ENCODE results near the gene MACROD2. TPM values are rescaled to one million over a fixed set of nuclear protein-coding genes. Genes with fewer than 3 reads are reported as not detected.

MACROD2 gene
- polyA plus RNA-seq, 1 donor = 5.4 TPM

- Histone ChIP-seq H3K27me3 (ENCODE audit: control insufficient read depth, insufficient read depth, low read length) (no peaks in the 10 kb centered on the region), H3K4me3 (ENCODE audit: low read length) (no peak overlapping the region), H3K36me3 (ENCODE audit: control insufficient read depth, insufficient read depth, low read length) (no peaks in the 10 kb centered on the region), H3K4me1 (ENCODE audit: control insufficient read depth, insufficient read depth, low read length) (peaks cover 29% of the 10 kb centered on the region), H3K27ac (ENCODE audit: low read length) (peak overlapping the region; percentile 75), H3K9me3 (ENCODE audit: control insufficient read depth, low read depth, low read length) (no peaks in the 10 kb centered on the region)
- WGBS (ENCODE audit: insufficient coverage, low lambda C conversion rate) = no CpG with 5 or more reads among the region's 4 CpGs
- peak; percentile 38 to 81 for DNase-seq
Observed at GRCh38 chr20:14341801-14342200, 346.5 kb downstream of the MACROD2 start.

- no peaks in the 10 kb centered on the region for H3K27me3 ChIP-seq (ENCODE audit: control insufficient read depth, insufficient read depth, low read length)
- H3K36me3 ChIP-seq (ENCODE audit: control insufficient read depth, insufficient read depth, low read length) = no peaks in the 10 kb centered on the region
- H3K9me3 ChIP-seq (ENCODE audit: control insufficient read depth, low read depth, low read length) = no peaks in the 10 kb centered on the region
- H3K4me3 ChIP-seq (ENCODE audit: low read length) = no peak overlapping the region
- WGBS (ENCODE audit: insufficient coverage, low lambda C conversion rate) = no CpG with 5 or more reads among the region's 1 CpG
- peak overlapping the region; percentile 75 for H3K27ac ChIP-seq (ENCODE audit: low read length)
- peaks cover 29% of the 10 kb centered on the region for H3K4me1 ChIP-seq (ENCODE audit: control insufficient read depth, insufficient read depth, low read length)
- DNase-seq = peak; percentile 45 to 83
Observed at GRCh38 chr20:14342918-14343317, 347.6 kb downstream of the MACROD2 start.

GRCh38 chr20:14343491-14344065 lies 348.3 kb downstream of the MACROD2 start:
- peak in 1 of 2 donors; percentile 75 for DNase-seq
- WGBS (ENCODE audit: insufficient coverage, low lambda C conversion rate) = 0% methylated on average over 1 of the region's 2 CpGs
- H3K4me1 ChIP-seq (ENCODE audit: control insufficient read depth, insufficient read depth, low read length) = peaks cover 29% of the 10 kb centered on the region
- no peaks in the 10 kb centered on the region for H3K36me3 ChIP-seq (ENCODE audit: control insufficient read depth, insufficient read depth, low read length)
- H3K27ac ChIP-seq (ENCODE audit: low read length) = peak overlapping the region; percentile 75
- no peak overlapping the region for H3K4me3 ChIP-seq (ENCODE audit: low read length)
- H3K9me3 ChIP-seq (ENCODE audit: control insufficient read depth, low read depth, low read length) = no peaks in the 10 kb centered on the region
- H3K27me3 ChIP-seq (ENCODE audit: control insufficient read depth, insufficient read depth, low read length) = no peaks in the 10 kb centered on the region

GRCh38 chr20:14344746-14345145 lies 349.4 kb downstream of the MACROD2 start:
- Histone ChIP-seq H3K4me3 (ENCODE audit: low read length) (no peak overlapping the region), H3K4me1 (ENCODE audit: control insufficient read depth, insufficient read depth, low read length) (peaks cover 29% of the 10 kb centered on the region), H3K9me3 (ENCODE audit: control insufficient read depth, low read depth, low read length) (no peaks in the 10 kb centered on the region), H3K36me3 (ENCODE audit: control insufficient read depth, insufficient read depth, low read length) (no peaks in the 10 kb centered on the region), H3K27ac (ENCODE audit: low read length) (peak overlapping the region; percentile 75), H3K27me3 (ENCODE audit: control insufficient read depth, insufficient read depth, low read length) (no peaks in the 10 kb centered on the region)
- peak in 1 of 2 donors; percentile 20 for DNase-seq
- no CpG with 5 or more reads among the region's 1 CpG for WGBS (ENCODE audit: insufficient coverage, low lambda C conversion rate)

- no CpG with 5 or more reads among the region's 1 CpG for WGBS (ENCODE audit: insufficient coverage, low lambda C conversion rate)
- H3K4me1 ChIP-seq (ENCODE audit: control insufficient read depth, insufficient read depth, low read length) = no peaks in the 10 kb centered on the region
Observed at GRCh38 chr20:14355791-14356190, 360.5 kb downstream of the MACROD2 start.

GRCh38 chr20:14360416-14360815 lies 365.1 kb downstream of the MACROD2 start:
- no peak overlapping the region for H3K4me3 ChIP-seq (ENCODE audit: low read length)
- peak in 1 of 2 donors; percentile 38 for DNase-seq
- H3K36me3 ChIP-seq (ENCODE audit: control insufficient read depth, insufficient read depth, low read length) = no peaks in the 10 kb centered on the region
- no peaks in the 10 kb centered on the region for H3K4me1 ChIP-seq (ENCODE audit: control insufficient read depth, insufficient read depth, low read length)
- H3K27me3 ChIP-seq (ENCODE audit: control insufficient read depth, insufficient read depth, low read length) = no peaks in the 10 kb centered on the region
- H3K27ac ChIP-seq (ENCODE audit: low read length) = no peak overlapping the region
- peaks cover 4% of the 10 kb centered on the region for H3K9me3 ChIP-seq (ENCODE audit: control insufficient read depth, low read depth, low read length)

More at GRCh38 chr20:14355791-14356190, 360.5 kb downstream of the MACROD2 start:
- Histone ChIP-seq H3K36me3 (ENCODE audit: control insufficient read depth, insufficient read depth, low read length) (no peaks in the 10 kb centered on the region), H3K9me3 (ENCODE audit: control insufficient read depth, low read depth, low read length) (no peaks in the 10 kb centered on the region), H3K4me3 (ENCODE audit: low read length) (no peak overlapping the region), H3K27me3 (ENCODE audit: control insufficient read depth, insufficient read depth, low read length) (no peaks in the 10 kb centered on the region), H3K27ac (ENCODE audit: low read length) (no peak overlapping the region)
- no peak for DNase-seq

GRCh38 chr20:14361509-14362345 lies 366.4 kb downstream of the MACROD2 start:
- Histone ChIP-seq H3K36me3 (ENCODE audit: control insufficient read depth, insufficient read depth, low read length) (no peaks in the 10 kb centered on the region), H3K9me3 (ENCODE audit: control insufficient read depth, low read depth, low read length) (peaks cover 11% of the 10 kb centered on the region), H3K4me1 (ENCODE audit: control insufficient read depth, insufficient read depth, low read length) (no peaks in the 10 kb centered on the region), H3K27ac (ENCODE audit: low read length) (no peak overlapping the region), H3K27me3 (ENCODE audit: control insufficient read depth, insufficient read depth, low read length) (no peaks in the 10 kb centered on the region), H3K4me3 (ENCODE audit: low read length) (no peak overlapping the region)
- WGBS (ENCODE audit: insufficient coverage, low lambda C conversion rate) = 71% methylated on average over 2 of the region's 3 CpGs
- peak; percentile 30 to 70 for DNase-seq

GRCh38 chr20:14374196-14374595 lies 378.9 kb downstream of the MACROD2 start:
- peaks cover 19% of the 10 kb centered on the region for H3K4me1 ChIP-seq (ENCODE audit: control insufficient read depth, insufficient read depth, low read length)
- no peaks in the 10 kb centered on the region for H3K27me3 ChIP-seq (ENCODE audit: control insufficient read depth, insufficient read depth, low read length)
- no peak overlapping the region for H3K27ac ChIP-seq (ENCODE audit: low read length)
- H3K4me3 ChIP-seq (ENCODE audit: low read length) = no peak overlapping the region
- DNase-seq = no peak
- H3K9me3 ChIP-seq (ENCODE audit: control insufficient read depth, low read depth, low read length) = no peaks in the 10 kb centered on the region
- H3K36me3 ChIP-seq (ENCODE audit: control insufficient read depth, insufficient read depth, low read length) = no peaks in the 10 kb centered on the region
- 50% methylated on average over 1 of the region's 3 CpGs for WGBS (ENCODE audit: insufficient coverage, low lambda C conversion rate)

- no peaks in the 10 kb centered on the region for H3K27me3 ChIP-seq (ENCODE audit: control insufficient read depth, insufficient read depth, low read length)
- DNase-seq = peak in 1 of 2 donors; percentile 7
- peaks cover 19% of the 10 kb centered on the region for H3K4me1 ChIP-seq (ENCODE audit: control insufficient read depth, insufficient read depth, low read length)
- H3K4me3 ChIP-seq (ENCODE audit: low read length) = no peak overlapping the region
- H3K36me3 ChIP-seq (ENCODE audit: control insufficient read depth, insufficient read depth, low read length) = no peaks in the 10 kb centered on the region
- 100% methylated on average over 1 of the region's 4 CpGs for WGBS (ENCODE audit: insufficient coverage, low lambda C conversion rate)
- no peak overlapping the region for H3K27ac ChIP-seq (ENCODE audit: low read length)
- H3K9me3 ChIP-seq (ENCODE audit: control insufficient read depth, low read depth, low read length) = no peaks in the 10 kb centered on the region
Observed at GRCh38 chr20:14375416-14375985, 380.2 kb downstream of the MACROD2 start.

- DNase-seq = peak; percentile 80 to 89
- Histone ChIP-seq H3K4me3 (ENCODE audit: low read length) (no peak overlapping the region), H3K27me3 (ENCODE audit: control insufficient read depth, insufficient read depth, low read length) (no peaks in the 10 kb centered on the region), H3K4me1 (ENCODE audit: control insufficient read depth, insufficient read depth, low read length) (peaks cover 19% of the 10 kb centered on the region), H3K36me3 (ENCODE audit: control insufficient read depth, insufficient read depth, low read length) (no peaks in the 10 kb centered on the region), H3K9me3 (ENCODE audit: control insufficient read depth, low read depth, low read length) (no peaks in the 10 kb centered on the region), H3K27ac (ENCODE audit: low read length) (peak overlapping the region; percentile 13)
Observed at GRCh38 chr20:14378326-14378725, 383.0 kb downstream of the MACROD2 start.
